Measurements from ENCODE around the gene ANKMY1. TPM values are rescaled to one million over a fixed set of nuclear protein-coding genes. Genes with fewer than 3 reads are reported as not detected.

ANKMY1 gene
- total and polyA plus RNA-seq, 3 experiments from 2014 or later, result 15.8 to 27.9 (median 22.4) TPM

- DNase-seq, result no peak
- Mint-ChIP-seq H3K4me1 (no peaks in the 10 kb centered on the region), H3K36me3 (no peaks in the 10 kb centered on the region), H3K27ac (no peak overlapping the region), H3K9me3 (no peaks in the 10 kb centered on the region), H3K4me3 (no peak overlapping the region), H3K27me3 (peaks cover 9 to 10% of the 10 kb centered on the region in 2 donors)
- no peaks in the 10 kb centered on the region for H3K36me3 ChIP-seq (ENCODE audit: insufficient read depth, low read length)
- no peaks in the 10 kb centered on the region for H3K4me1 ChIP-seq (ENCODE audit: insufficient read depth, low read length)
- POLR2A ChIA-PET, result no interaction called here
- no peaks in the 10 kb centered on the region for H3K27me3 ChIP-seq (ENCODE audit: insufficient read depth, low read length, poor library complexity, severe bottlenecking)
- H3K4me3 ChIP-seq (ENCODE audit: low read length), result no peak overlapping the region
- CTCF ChIA-PET, result interaction anchor here (0.6 kb wide), 1 partner anchor 1396 kb away, joined by 3 read pairs; no protein-coding TSS in a partner anchor
- H3K9me3 ChIP-seq (ENCODE audit: low read length), result no peaks in the 10 kb centered on the region
- H3K27ac ChIP-seq (ENCODE audit: low read depth, low read length), result no peak overlapping the region
These were observed 113.9 kb downstream of the ANKMY1 start for GRCh38 chr2:240443891-240444301.

GRCh38 chr2:240442891-240443715 is 114.7 kb downstream of the ANKMY1 start:
- ChIA-PET POLR2A (no interaction called here), CTCF (interaction anchor here (0.6 kb wide), 1 partner anchor 1396 kb away, joined by 3 read pairs; no protein-coding TSS in a partner anchor)
- DNase-seq, result no peak
- Histone ChIP-seq H3K4me1 (ENCODE audit: insufficient read depth, low read length) (no peaks in the 10 kb centered on the region), H3K9me3 (ENCODE audit: low read length) (no peaks in the 10 kb centered on the region), H3K4me3 (ENCODE audit: low read length) (no peak overlapping the region), H3K27me3 (ENCODE audit: insufficient read depth, low read length, poor library complexity, severe bottlenecking) (peaks cover 4% of the 10 kb centered on the region), H3K36me3 (ENCODE audit: insufficient read depth, low read length) (no peaks in the 10 kb centered on the region), H3K27ac (ENCODE audit: low read depth, low read length) (no peak overlapping the region)
- Mint-ChIP-seq H3K9me3 (no peaks in the 10 kb centered on the region), H3K27me3 (peaks cover 13% of the 10 kb centered on the region in 2 donors), H3K36me3 (no peaks in the 10 kb centered on the region), H3K4me3 (no peak overlapping the region), H3K27ac (no peak overlapping the region), H3K4me1 (peaks cover 0 to 3% (median 0%) of the 10 kb centered on the region in 3 donors)

- H3K4me3 Mint-ChIP-seq, result no peak overlapping the region
- no peaks in the 10 kb centered on the region for H3K36me3 Mint-ChIP-seq
- CTCF ChIA-PET, result no interaction called here
These were observed 115.8 kb downstream of the ANKMY1 start for GRCh38 chr2:240441993-240442411.

GRCh38 chr2:240441326-240441992 is 116.3 kb downstream of the ANKMY1 start:
- Histone ChIP-seq H3K9me3 (ENCODE audit: low read length) (no peaks in the 10 kb centered on the region), H3K27ac (ENCODE audit: low read depth, low read length) (no peak overlapping the region), H3K27me3 (ENCODE audit: insufficient read depth, low read length, poor library complexity, severe bottlenecking) (peaks cover 21% of the 10 kb centered on the region), H3K36me3 (ENCODE audit: insufficient read depth, low read length) (no peaks in the 10 kb centered on the region), H3K4me1 (ENCODE audit: insufficient read depth, low read length) (peaks cover 5% of the 10 kb centered on the region), H3K4me3 (ENCODE audit: low read length) (no peak overlapping the region)
- peaks cover 0 to 14% (median 0%) of the 10 kb centered on the region in 3 donors for H3K4me1 Mint-ChIP-seq
- peaks cover 16 to 22% of the 10 kb centered on the region in 2 donors for H3K27me3 Mint-ChIP-seq
- CTCF ChIA-PET, result no interaction called here
- H3K4me3 Mint-ChIP-seq, result no peak overlapping the region
- POLR2A ChIA-PET, result no interaction called here
- no peak for DNase-seq
- no peaks in the 10 kb centered on the region for H3K36me3 Mint-ChIP-seq
- no peaks in the 10 kb centered on the region for H3K9me3 Mint-ChIP-seq
- H3K27ac Mint-ChIP-seq, result no peak overlapping the region

More at GRCh38 chr2:240441993-240442411, 115.8 kb downstream of the ANKMY1 start:
- no peaks in the 10 kb centered on the region for H3K36me3 ChIP-seq (ENCODE audit: insufficient read depth, low read length)
- Mint-ChIP-seq H3K27ac (no peak overlapping the region), H3K9me3 (no peaks in the 10 kb centered on the region), H3K4me1 (peaks cover 0 to 9% (median 0%) of the 10 kb centered on the region in 3 donors), H3K27me3 (peaks cover 16 to 20% of the 10 kb centered on the region in 2 donors)
- H3K9me3 ChIP-seq (ENCODE audit: low read length), result no peaks in the 10 kb centered on the region
- DNase-seq, result no peak
- H3K4me1 ChIP-seq (ENCODE audit: insufficient read depth, low read length), result no peaks in the 10 kb centered on the region
- H3K27ac ChIP-seq (ENCODE audit: low read depth, low read length), result no peak overlapping the region
- no peak overlapping the region for H3K4me3 ChIP-seq (ENCODE audit: low read length)
- H3K27me3 ChIP-seq (ENCODE audit: insufficient read depth, low read length, poor library complexity, severe bottlenecking), result peaks cover 15% of the 10 kb centered on the region
- POLR2A ChIA-PET, result no interaction called here

GRCh38 chr2:240440704-240441320 is 117.0 kb downstream of the ANKMY1 start:
- no peak overlapping the region for H3K4me3 ChIP-seq (ENCODE audit: low read length)
- POLR2A ChIA-PET, result no interaction called here
- DNase-seq, result no peak
- no peaks in the 10 kb centered on the region for H3K36me3 Mint-ChIP-seq
- H3K27me3 Mint-ChIP-seq, result peaks cover 14 to 18% of the 10 kb centered on the region in 2 donors
- H3K9me3 Mint-ChIP-seq, result no peaks in the 10 kb centered on the region
- H3K4me1 Mint-ChIP-seq, result peaks cover 0 to 15% (median 0%) of the 10 kb centered on the region in 3 donors
- no peak overlapping the region for H3K4me3 Mint-ChIP-seq
- no peak overlapping the region for H3K27ac ChIP-seq (ENCODE audit: low read depth, low read length)
- no peaks in the 10 kb centered on the region for H3K9me3 ChIP-seq (ENCODE audit: low read length)
- CTCF ChIA-PET, result no interaction called here
- H3K36me3 ChIP-seq (ENCODE audit: insufficient read depth, low read length), result no peaks in the 10 kb centered on the region
- peaks cover 6% of the 10 kb centered on the region for H3K4me1 ChIP-seq (ENCODE audit: insufficient read depth, low read length)
- H3K27me3 ChIP-seq (ENCODE audit: insufficient read depth, low read length, poor library complexity, severe bottlenecking), result peaks cover 22% of the 10 kb centered on the region
- no peak overlapping the region for H3K27ac Mint-ChIP-seq

- ChIA-PET CTCF (interaction anchor here (1.4 kb wide), 1 partner anchor 9 kb away, joined by 3 read pairs; no protein-coding TSS in a partner anchor), POLR2A (no interaction called here)
- H3K9me3 ChIP-seq (ENCODE audit: low read length), result no peaks in the 10 kb centered on the region
- H3K27me3 ChIP-seq (ENCODE audit: insufficient read depth, low read length, poor library complexity, severe bottlenecking), result peaks cover 22% of the 10 kb centered on the region
- H3K9me3 Mint-ChIP-seq, result no peaks in the 10 kb centered on the region
- peaks cover 0 to 15% (median 0%) of the 10 kb centered on the region in 3 donors for H3K4me1 Mint-ChIP-seq
- no peak overlapping the region for H3K27ac Mint-ChIP-seq
- H3K36me3 Mint-ChIP-seq, result no peaks in the 10 kb centered on the region
- H3K27me3 Mint-ChIP-seq, result peaks cover 13 to 15% of the 10 kb centered on the region in 2 donors
- H3K4me3 ChIP-seq (ENCODE audit: low read length), result no peak overlapping the region
- no peak overlapping the region for H3K4me3 Mint-ChIP-seq
- peaks cover 6% of the 10 kb centered on the region for H3K4me1 ChIP-seq (ENCODE audit: insufficient read depth, low read length)
- no peak overlapping the region for H3K27ac ChIP-seq (ENCODE audit: low read depth, low read length)
- H3K36me3 ChIP-seq (ENCODE audit: insufficient read depth, low read length), result no peaks in the 10 kb centered on the region
- DNase-seq, result no peak
These were observed 117.5 kb downstream of the ANKMY1 start for GRCh38 chr2:240440251-240440650.

- Mint-ChIP-seq H3K4me1 (peaks cover 0 to 16% (median 1%) of the 10 kb centered on the region in 3 donors), H3K36me3 (no peaks in the 10 kb centered on the region), H3K27ac (no peak overlapping the region), H3K27me3 (peaks cover 13% of the 10 kb centered on the region in 2 donors), H3K4me3 (no peak overlapping the region), H3K9me3 (no peaks in the 10 kb centered on the region)
- no peaks in the 10 kb centered on the region for H3K36me3 ChIP-seq (ENCODE audit: insufficient read depth, low read length)
- no peak overlapping the region for H3K27ac ChIP-seq (ENCODE audit: low read depth, low read length)
- ChIA-PET CTCF (interaction anchor here (1.3 to 1.4 kb wide), 3 partner anchors 9 to 289 kb away, joined by 3 read pairs; no protein-coding TSS in a partner anchor), POLR2A (no interaction called here)
- DNase-seq, result peak in 1 of 5 donors; percentile 33
- H3K4me3 ChIP-seq (ENCODE audit: low read length), result no peak overlapping the region
- peaks cover 22% of the 10 kb centered on the region for H3K27me3 ChIP-seq (ENCODE audit: insufficient read depth, low read length, poor library complexity, severe bottlenecking)
- H3K9me3 ChIP-seq (ENCODE audit: low read length), result no peaks in the 10 kb centered on the region
- H3K4me1 ChIP-seq (ENCODE audit: insufficient read depth, low read length), result peaks cover 9% of the 10 kb centered on the region
These were observed 118.1 kb downstream of the ANKMY1 start for GRCh38 chr2:240439698-240440151.

Measured in CD8-positive, alpha-beta memory T cell (primary cell).